Measurements from ENCODE around the gene COL24A1. TPM values are rescaled to one million over a fixed set of nuclear protein-coding genes. Genes with fewer than 3 reads are reported as not detected.
"Not testable (repeated sequence)": the region's sequence is repeated elsewhere in the genome, so short reads cannot be mapped to it uniquely, and the experiment has no call there.

COL24A1 gene
- total RNA-seq, 1 donor from 2014 or later, result 4.9 TPM

GRCh38 chr1:86152887-86153286 lies 3.7 kb downstream of the COL24A1 start:
- no peak for DNase-seq

GRCh38 chr1:86151427-86151826 lies 5.1 kb downstream of the COL24A1 start:
- DNase-seq, result no peak

- DNase-seq, result no peak
These were observed 6.0 kb downstream of the COL24A1 start for GRCh38 chr1:86150553-86151055.

- peak; percentile 31 for DNase-seq
These were observed 7.0 kb downstream of the COL24A1 start for GRCh38 chr1:86149591-86149990.

- DNase-seq, result no peak
These were observed 8.8 kb downstream of the COL24A1 start for GRCh38 chr1:86147755-86148154.

GRCh38 chr1:86146566-86146965 lies 10.0 kb downstream of the COL24A1 start:
- no peak for DNase-seq

- no peak for DNase-seq
These were observed 16.2 kb downstream of the COL24A1 start for GRCh38 chr1:86140281-86140880.

- DNase-seq, result no peak
These were observed 17.8 kb downstream of the COL24A1 start for GRCh38 chr1:86138746-86139145.

- DNase-seq, result no peak
These were observed 19.1 kb downstream of the COL24A1 start for GRCh38 chr1:86137436-86137835.

- DNase-seq, result no peak
These were observed 37.3 kb downstream of the COL24A1 start for GRCh38 chr1:86119214-86119764.

GRCh38 chr1:86114816-86115400 lies 41.7 kb downstream of the COL24A1 start:
- peak; percentile 75 for DNase-seq

GRCh38 chr1:86114236-86114635 lies 42.3 kb downstream of the COL24A1 start:
- DNase-seq, result peak; percentile 15

GRCh38 chr1:86111590-86111989 lies 45.0 kb downstream of the COL24A1 start:
- not testable (repeated sequence) for DNase-seq

GRCh38 chr1:86110451-86111129 lies 46.0 kb downstream of the COL24A1 start:
- DNase-seq, result no peak

- no peak for DNase-seq
These were observed 51.1 kb downstream of the COL24A1 start for GRCh38 chr1:86105533-86105866.

GRCh38 chr1:86104606-86105532 lies 51.7 kb downstream of the COL24A1 start:
- DNase-seq, result peak; percentile 38

- DNase-seq, result no peak
These were observed 55.0 kb downstream of the COL24A1 start for GRCh38 chr1:86101616-86102015.

GRCh38 chr1:86100401-86100800 lies 56.2 kb downstream of the COL24A1 start:
- no peak for DNase-seq

GRCh38 chr1:86089765-86090164 lies 66.8 kb downstream of the COL24A1 start:
- DNase-seq, result no peak

GRCh38 chr1:86085741-86086409 lies 70.7 kb downstream of the COL24A1 start:
- no peak for DNase-seq

GRCh38 chr1:86084998-86085397 lies 71.6 kb downstream of the COL24A1 start:
- no peak for DNase-seq

- DNase-seq, result no peak
These were observed 74.4 kb downstream of the COL24A1 start for GRCh38 chr1:86082183-86082582.
